Mammary epithelial cell (primary cell): ENCODE measurements around the gene PEX26.

ENCODE experiments used
- EZH2 ChIP-seq: IDR thresholded peaks from 2 replicates; pipeline ENCODE4 v1.6.1; 2012; ENCODE audit warnings: low read length, inconsistent platforms, borderline replicate concordance
- TF ChIP-seq, protein P1 (sequence below), 2 donors: IDR thresholded peaks in 1 of 2; conservative IDR thresholded peaks in 1 of 2; 2 replicates each; pipeline ENCODE4 v1.5.1; 2011 to 2012; ENCODE audit warnings: inconsistent platforms in 2 of 2, low read length in 2 of 2, mild to moderate bottlenecking in 2 of 2, control low read depth in 1 of 2, low read depth in 1 of 2; ENCODE audit not compliant: insufficient read depth in 1 of 2; ENCODE audit errors: extremely low read depth in 1 of 2

DNA sequence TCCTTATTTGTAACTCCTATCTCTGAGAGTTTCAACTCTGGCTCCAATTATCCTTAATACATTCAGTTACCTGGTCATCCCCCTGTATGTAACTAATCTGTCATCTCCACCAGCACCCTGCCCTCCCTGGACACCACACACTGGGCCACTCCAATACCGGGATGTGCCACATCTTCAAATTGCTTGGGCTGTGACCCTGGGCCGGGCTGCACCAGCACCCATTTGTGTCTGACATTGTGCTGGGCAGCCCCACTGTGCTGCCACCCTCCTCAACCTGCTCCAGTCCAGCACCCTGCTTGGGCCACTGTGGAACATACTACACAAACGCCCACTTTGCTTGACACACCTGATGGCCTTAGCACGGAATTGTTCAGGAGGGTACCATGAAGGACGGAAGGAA is 70.0 kb downstream of the PEX26 start:
- TF ChIP-seq, protein P1, sequence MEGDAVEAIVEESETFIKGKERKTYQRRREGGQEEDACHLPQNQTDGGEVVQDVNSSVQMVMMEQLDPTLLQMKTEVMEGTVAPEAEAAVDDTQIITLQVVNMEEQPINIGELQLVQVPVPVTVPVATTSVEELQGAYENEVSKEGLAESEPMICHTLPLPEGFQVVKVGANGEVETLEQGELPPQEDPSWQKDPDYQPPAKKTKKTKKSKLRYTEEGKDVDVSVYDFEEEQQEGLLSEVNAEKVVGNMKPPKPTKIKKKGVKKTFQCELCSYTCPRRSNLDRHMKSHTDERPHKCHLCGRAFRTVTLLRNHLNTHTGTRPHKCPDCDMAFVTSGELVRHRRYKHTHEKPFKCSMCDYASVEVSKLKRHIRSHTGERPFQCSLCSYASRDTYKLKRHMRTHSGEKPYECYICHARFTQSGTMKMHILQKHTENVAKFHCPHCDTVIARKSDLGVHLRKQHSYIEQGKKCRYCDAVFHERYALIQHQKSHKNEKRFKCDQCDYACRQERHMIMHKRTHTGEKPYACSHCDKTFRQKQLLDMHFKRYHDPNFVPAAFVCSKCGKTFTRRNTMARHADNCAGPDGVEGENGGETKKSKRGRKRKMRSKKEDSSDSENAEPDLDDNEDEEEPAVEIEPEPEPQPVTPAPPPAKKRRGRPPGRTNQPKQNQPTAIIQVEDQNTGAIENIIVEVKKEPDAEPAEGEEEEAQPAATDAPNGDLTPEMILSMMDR (conservative IDR thresholded peaks at IDR 0.05 in 1 of 2, IDR thresholded peaks at IDR 0.05 in 1 of 2; ENCODE audit: extremely low read depth in 1 of 2, insufficient read depth in 1 of 2, low read depth in 1 of 2, low read length in 2 of 2): no peak
- no peak for TF ChIP-seq EZH2
